ENCODE measurements around the gene PRKG1.

The PRKG1 gene

DNA sequence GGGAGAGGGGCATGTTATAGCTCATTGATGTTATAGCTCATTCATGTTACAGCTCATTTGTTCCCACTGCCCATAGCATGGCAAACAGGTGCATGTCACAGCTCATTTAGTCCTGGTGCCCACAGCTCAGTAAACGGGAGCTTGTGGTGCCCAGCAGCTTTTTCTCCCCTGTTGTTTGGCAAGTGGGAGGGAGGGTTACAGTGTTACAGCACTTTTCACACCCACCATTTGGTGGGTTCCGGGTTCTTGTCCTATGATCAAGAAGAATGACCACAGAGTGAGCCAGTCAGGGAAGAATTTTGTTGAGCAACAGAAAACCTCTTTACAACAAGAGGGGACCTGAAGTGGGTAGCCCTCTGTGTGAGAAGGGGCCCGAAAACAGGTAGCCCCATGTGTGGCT is 787.9 kb downstream of the PRKG1 start:
- Histone ChIP-seq H3K79me2 (ENCODE audit: insufficient read depth, low read length) (no peaks in the 10 kb centered on the region), H3K36me3 (ENCODE audit: insufficient read depth, low read length) (no peaks in the 10 kb centered on the region), H3K4me2 (ENCODE audit: insufficient read depth, low read length) (no peak overlapping the region), H3K4me1 (ENCODE audit: insufficient read depth, low read length) (no peaks in the 10 kb centered on the region), H3K27me3 (ENCODE audit: insufficient read depth, low read length, poor library complexity) (no peaks in the 10 kb centered on the region), H3K27ac (ENCODE audit: low read length) (no peak overlapping the region), H4K20me1 (ENCODE audit: insufficient read depth, low read length) (no peaks in the 10 kb centered on the region), H3K9me3 (ENCODE audit: insufficient read depth, low read length, severe bottlenecking) (no peaks in the 10 kb centered on the region), H3K9ac (ENCODE audit: low read depth, low read length) (no peak overlapping the region), H3K4me3 (ENCODE audit: low read depth in 1 of 2, low read length in 2 of 2) (no peak overlapping the region), H2AFZ (ENCODE audit: low read depth, low read length) (no peak overlapping the region)
- ATAC-seq (ENCODE audit: insufficient read depth, low read depth) (no peak), DNase-seq (no peak)
- TF ChIP-seq, protein P1, sequence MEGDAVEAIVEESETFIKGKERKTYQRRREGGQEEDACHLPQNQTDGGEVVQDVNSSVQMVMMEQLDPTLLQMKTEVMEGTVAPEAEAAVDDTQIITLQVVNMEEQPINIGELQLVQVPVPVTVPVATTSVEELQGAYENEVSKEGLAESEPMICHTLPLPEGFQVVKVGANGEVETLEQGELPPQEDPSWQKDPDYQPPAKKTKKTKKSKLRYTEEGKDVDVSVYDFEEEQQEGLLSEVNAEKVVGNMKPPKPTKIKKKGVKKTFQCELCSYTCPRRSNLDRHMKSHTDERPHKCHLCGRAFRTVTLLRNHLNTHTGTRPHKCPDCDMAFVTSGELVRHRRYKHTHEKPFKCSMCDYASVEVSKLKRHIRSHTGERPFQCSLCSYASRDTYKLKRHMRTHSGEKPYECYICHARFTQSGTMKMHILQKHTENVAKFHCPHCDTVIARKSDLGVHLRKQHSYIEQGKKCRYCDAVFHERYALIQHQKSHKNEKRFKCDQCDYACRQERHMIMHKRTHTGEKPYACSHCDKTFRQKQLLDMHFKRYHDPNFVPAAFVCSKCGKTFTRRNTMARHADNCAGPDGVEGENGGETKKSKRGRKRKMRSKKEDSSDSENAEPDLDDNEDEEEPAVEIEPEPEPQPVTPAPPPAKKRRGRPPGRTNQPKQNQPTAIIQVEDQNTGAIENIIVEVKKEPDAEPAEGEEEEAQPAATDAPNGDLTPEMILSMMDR (IDR thresholded peaks at IDR 0.05; ENCODE audit: borderline replicate concordance, extremely low read depth, low read length, poor library complexity, severe bottlenecking) = no peak
- no peak for TF ChIP-seq EZH2 (IDR thresholded peaks at IDR 0.05; ENCODE audit: borderline replicate concordance, low read depth, low read length, severe bottlenecking)

DNA sequence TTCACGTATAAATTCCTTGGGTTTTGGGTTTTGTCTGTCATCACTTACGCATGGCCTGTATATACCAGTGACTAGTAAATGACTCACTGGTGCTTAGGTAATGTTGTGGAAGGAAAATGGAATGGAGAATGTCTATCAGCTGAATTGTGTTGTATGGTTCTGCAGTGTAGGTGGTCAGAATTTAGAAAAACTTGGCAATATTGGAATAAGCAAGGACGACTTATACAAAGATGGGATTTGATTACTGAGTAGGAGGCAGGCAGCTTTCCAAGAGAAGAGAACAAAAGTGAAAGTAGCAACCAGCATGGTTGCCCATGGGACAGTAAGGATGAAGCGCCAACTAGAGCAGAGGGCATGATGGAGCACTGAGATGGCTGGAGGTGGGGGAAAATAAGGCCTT is 793.7 kb downstream of the PRKG1 start:
- H3K4me2 ChIP-seq (ENCODE audit: insufficient read depth, low read length) = no peak overlapping the region
- H3K79me2 ChIP-seq (ENCODE audit: insufficient read depth, low read length) = no peaks in the 10 kb centered on the region
- no peak overlapping the region for H2AFZ ChIP-seq (ENCODE audit: low read depth, low read length)
- no peaks in the 10 kb centered on the region for H4K20me1 ChIP-seq (ENCODE audit: insufficient read depth, low read length)
- H3K9ac ChIP-seq (ENCODE audit: low read depth, low read length) = no peak overlapping the region
- no peaks in the 10 kb centered on the region for H3K9me3 ChIP-seq (ENCODE audit: insufficient read depth, low read length, severe bottlenecking)
- H3K27me3 ChIP-seq (ENCODE audit: insufficient read depth, low read length, poor library complexity) = no peaks in the 10 kb centered on the region
- TF ChIP-seq, protein P1 (IDR thresholded peaks at IDR 0.05; ENCODE audit: borderline replicate concordance, extremely low read depth, low read length, poor library complexity, severe bottlenecking) = no peak
- no peak for TF ChIP-seq EZH2 (IDR thresholded peaks at IDR 0.05; ENCODE audit: borderline replicate concordance, low read depth, low read length, severe bottlenecking)
- no peaks in the 10 kb centered on the region for H3K4me1 ChIP-seq (ENCODE audit: insufficient read depth, low read length)
- H3K27ac ChIP-seq (ENCODE audit: low read length) = no peak overlapping the region
- H3K4me3 ChIP-seq (ENCODE audit: low read depth in 1 of 2, low read length in 2 of 2) = no peak overlapping the region
- ATAC-seq (ENCODE audit: insufficient read depth, low read depth) (no peak), DNase-seq (no peak)
- H3K36me3 ChIP-seq (ENCODE audit: insufficient read depth, low read length) = no peaks in the 10 kb centered on the region

DNA sequence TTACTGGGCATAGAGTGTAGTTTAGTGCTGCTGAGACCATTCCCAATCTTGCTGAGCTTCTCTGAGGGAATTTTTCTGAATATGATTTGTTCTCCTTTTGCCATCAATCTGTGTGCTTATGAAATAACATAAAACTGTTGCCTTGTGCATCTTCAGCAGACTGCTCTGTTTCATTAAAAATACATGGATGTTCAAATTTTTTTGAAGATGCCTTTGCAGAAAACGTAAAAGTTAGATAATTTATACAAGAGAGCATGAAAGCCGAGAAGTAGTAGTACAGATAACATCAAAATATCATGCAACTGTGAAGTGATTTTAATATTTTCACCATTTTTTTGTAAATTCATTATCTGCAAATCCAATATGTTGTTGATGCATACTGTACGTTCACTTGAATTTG is 799.8 kb downstream of the PRKG1 start:
- Histone ChIP-seq H3K4me3 (ENCODE audit: low read depth in 1 of 2, low read length in 2 of 2) (no peak overlapping the region), H2AFZ (ENCODE audit: low read depth, low read length) (no peak overlapping the region), H3K36me3 (ENCODE audit: insufficient read depth, low read length) (no peaks in the 10 kb centered on the region), H3K27me3 (ENCODE audit: insufficient read depth, low read length, poor library complexity) (no peaks in the 10 kb centered on the region), H3K4me2 (ENCODE audit: insufficient read depth, low read length) (no peak overlapping the region), H3K79me2 (ENCODE audit: insufficient read depth, low read length) (no peaks in the 10 kb centered on the region), H4K20me1 (ENCODE audit: insufficient read depth, low read length) (no peaks in the 10 kb centered on the region), H3K4me1 (ENCODE audit: insufficient read depth, low read length) (no peaks in the 10 kb centered on the region), H3K9ac (ENCODE audit: low read depth, low read length) (no peak overlapping the region), H3K9me3 (ENCODE audit: insufficient read depth, low read length, severe bottlenecking) (no peaks in the 10 kb centered on the region), H3K27ac (ENCODE audit: low read length) (no peak overlapping the region)
- DNase-seq (no peak), ATAC-seq (ENCODE audit: insufficient read depth, low read depth) (no peak)
- TF ChIP-seq, protein P1 (IDR thresholded peaks at IDR 0.05; ENCODE audit: borderline replicate concordance, extremely low read depth, low read length, poor library complexity, severe bottlenecking) = no peak

DNA sequence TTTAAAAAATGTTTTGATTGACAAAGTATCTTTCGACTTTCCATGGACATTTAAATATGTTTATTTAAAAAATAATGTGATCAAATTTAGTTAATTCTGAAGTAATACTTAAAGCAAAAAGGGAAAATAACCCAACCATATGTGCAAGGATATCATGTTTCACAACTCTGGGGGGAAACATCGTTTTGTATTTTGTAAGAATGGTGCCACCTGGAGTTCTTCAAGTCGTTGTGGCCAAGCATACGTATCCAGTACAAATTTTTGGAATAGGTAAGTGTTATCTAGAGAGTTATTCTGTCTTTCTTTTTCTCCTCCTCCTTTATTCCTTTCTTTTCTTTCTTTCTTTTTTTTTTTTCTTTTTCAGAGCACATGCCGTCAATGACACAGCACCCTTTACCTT is 801.3 kb downstream of the PRKG1 start:
- no peak for ATAC-seq (ENCODE audit: insufficient read depth, low read depth)

More for the DNA sequence above, 801.3 kb downstream of the PRKG1 start:
- Histone ChIP-seq H3K27ac (ENCODE audit: low read length) (no peak overlapping the region), H4K20me1 (ENCODE audit: insufficient read depth, low read length) (no peaks in the 10 kb centered on the region), H3K79me2 (ENCODE audit: insufficient read depth, low read length) (no peaks in the 10 kb centered on the region), H3K4me2 (ENCODE audit: insufficient read depth, low read length) (no peak overlapping the region), H3K36me3 (ENCODE audit: insufficient read depth, low read length) (no peaks in the 10 kb centered on the region), H3K9ac (ENCODE audit: low read depth, low read length) (no peak overlapping the region), H3K4me3 (ENCODE audit: low read depth in 1 of 2, low read length in 2 of 2) (no peak overlapping the region), H3K9me3 (ENCODE audit: insufficient read depth, low read length, severe bottlenecking) (no peaks in the 10 kb centered on the region), H3K27me3 (ENCODE audit: insufficient read depth, low read length, poor library complexity) (no peaks in the 10 kb centered on the region), H2AFZ (ENCODE audit: low read depth, low read length) (no peak overlapping the region), H3K4me1 (ENCODE audit: insufficient read depth, low read length) (no peaks in the 10 kb centered on the region)
- DNase-seq = no peak
- TF ChIP-seq, protein P1 (IDR thresholded peaks at IDR 0.05; ENCODE audit: borderline replicate concordance, extremely low read depth, low read length, poor library complexity, severe bottlenecking) = no peak
- no peak for TF ChIP-seq EZH2 (IDR thresholded peaks at IDR 0.05; ENCODE audit: borderline replicate concordance, low read depth, low read length, severe bottlenecking)
